Fibroblast of skin of right quadriceps (primary cell): Measurements from ENCODE around the gene WWOX.

Experiments used
- DNase-seq: peaks from one replicate; pipeline ENCODE4 v3.0.0-alpha.2; 2013

Gene WWOX

GRCh38 chr16:79137426-79137939 lies 1038.0 kb downstream of the WWOX start:
- no peak for DNase-seq

- no peak for DNase-seq
Observed at GRCh38 chr16:79139799-79140198, 1040.3 kb downstream of the WWOX start.

DNA sequence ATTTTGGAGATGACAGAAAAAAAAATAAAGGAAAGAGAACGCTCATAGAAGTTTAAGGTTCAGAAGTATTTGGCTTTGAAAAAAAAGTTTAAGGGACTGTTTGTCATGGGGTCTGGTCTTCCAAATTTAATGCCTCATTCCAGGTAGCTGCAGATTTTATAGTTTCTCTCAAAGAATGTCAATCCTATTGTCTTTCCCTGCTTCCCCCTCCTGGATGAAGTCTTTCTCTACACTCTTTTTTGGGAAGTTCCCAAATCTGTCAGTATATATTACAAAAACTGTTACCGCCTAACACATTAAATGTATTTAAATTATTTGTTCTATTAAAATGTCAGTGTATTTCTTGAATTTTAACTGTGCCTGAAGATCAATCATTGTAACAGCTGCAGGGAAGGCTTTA lies 1043.6 kb downstream of the WWOX start:
- no peak for DNase-seq

GRCh38 chr16:79150151-79150550 lies 1050.7 kb downstream of the WWOX start:
- DNase-seq, result no peak

GRCh38 chr16:79150632-79151310 lies 1051.3 kb downstream of the WWOX start:
- no peak for DNase-seq

DNA sequence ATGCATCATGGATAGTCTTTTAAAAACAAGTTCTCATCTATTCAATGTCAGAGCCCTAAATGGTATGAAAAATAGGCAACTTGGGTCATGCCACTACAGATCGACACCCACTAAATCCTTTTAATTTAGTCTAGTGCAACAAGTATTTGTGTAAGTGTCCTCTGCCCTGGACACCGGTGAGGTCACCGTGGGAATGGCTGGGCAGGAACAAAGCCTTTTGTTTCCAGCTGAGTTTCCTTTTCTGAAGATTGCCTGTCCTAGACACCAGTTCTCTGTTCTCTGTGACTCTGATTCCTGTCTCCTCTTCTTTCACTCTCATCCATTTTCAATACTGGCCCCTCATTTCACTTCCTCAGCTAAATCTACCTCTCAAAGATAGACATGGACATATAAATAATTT lies 1054.6 kb downstream of the WWOX start:
- DNase-seq, result no peak

DNA sequence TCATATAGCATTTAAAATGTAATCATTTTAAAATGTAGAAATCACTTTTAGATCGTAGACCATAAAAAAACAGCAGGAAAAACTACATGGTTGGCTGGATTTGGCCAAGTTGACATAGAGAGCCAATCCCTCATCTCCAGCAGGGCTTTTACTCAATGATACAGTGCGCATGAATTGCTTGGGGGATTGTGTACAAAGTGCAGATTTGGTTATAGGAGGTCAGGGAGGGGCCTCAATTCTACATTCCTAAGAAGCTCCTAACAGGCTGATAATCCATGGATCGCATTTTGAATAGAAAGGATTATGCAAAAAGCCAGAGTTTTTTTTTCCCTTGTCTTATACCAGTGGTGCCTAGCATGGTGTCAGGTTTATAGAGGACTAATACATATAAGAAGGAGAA lies 1056.0 kb downstream of the WWOX start:
- DNase-seq, result no peak

GRCh38 chr16:79155904-79156303 lies 1056.5 kb downstream of the WWOX start:
- DNase-seq, result no peak

GRCh38 chr16:79156761-79157160 lies 1057.3 kb downstream of the WWOX start:
- DNase-seq, result no peak

DNA sequence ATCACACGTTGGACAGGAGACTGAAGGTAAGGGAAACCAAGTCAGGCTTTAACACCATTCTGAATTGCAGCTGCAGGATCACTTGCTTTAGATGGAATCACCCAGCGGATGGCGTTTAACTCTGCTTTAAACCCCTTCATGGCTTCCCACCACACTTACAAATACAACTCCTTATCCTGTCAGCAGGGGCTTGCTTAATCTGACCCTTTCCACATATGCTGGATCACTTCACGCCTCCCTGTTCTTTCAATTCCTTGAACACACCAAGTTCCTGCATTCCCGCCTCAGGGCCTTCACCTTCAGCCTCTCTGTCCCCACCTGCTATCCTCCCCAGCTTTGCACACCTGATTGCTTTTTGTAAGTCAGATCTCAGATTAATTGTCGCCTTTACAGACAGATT lies 1058.9 kb downstream of the WWOX start:
- DNase-seq, result no peak

DNA sequence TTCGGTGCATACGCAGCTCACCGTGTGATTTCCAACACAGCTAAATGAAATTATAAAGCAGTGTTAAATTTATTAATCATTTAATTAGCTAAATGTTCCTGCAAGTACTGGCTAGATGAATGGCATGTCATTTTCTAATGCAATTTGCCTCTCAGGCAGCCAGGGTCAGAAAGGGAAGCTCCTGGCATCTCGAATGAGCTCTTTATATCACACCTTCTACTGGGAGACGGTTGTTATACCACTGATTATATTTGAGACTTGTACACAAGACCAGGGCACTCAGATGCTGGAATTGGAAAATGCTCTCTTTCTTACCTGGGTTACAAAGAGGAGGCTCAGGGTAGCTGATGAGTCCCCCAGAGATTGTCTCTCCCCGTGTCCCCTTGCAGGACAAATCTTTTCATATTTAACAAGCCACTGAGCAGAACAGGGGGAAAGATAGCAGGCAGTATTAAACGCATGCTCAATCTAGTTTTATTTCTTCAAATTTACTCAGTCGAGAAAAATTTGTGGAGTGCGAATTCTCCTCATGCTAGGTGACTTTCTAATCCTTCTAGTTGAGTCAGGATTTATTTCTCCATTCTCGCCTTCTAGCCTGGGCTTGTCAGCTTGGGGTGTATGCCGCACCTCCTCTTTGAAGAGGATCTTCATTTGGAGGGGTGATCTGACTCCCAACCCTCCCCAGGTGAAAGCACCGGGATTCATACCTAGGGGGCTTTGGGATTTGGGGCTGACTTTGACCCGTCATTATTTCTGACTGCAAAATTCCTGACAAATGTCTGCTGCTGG lies 1060.0 kb downstream of the WWOX start:
- no peak for DNase-seq

GRCh38 chr16:79162977-79163376 lies 1063.5 kb downstream of the WWOX start:
- DNase-seq, result no peak

- DNase-seq, result no peak
Observed at GRCh38 chr16:79163691-79164387, 1064.4 kb downstream of the WWOX start.

- DNase-seq, result no peak
Observed at GRCh38 chr16:79164388-79164995, 1065.0 kb downstream of the WWOX start.

- no peak for DNase-seq
Observed at GRCh38 chr16:79165079-79165478, 1065.6 kb downstream of the WWOX start.

GRCh38 chr16:79165506-79165905 lies 1066.1 kb downstream of the WWOX start:
- DNase-seq, result no peak

DNA sequence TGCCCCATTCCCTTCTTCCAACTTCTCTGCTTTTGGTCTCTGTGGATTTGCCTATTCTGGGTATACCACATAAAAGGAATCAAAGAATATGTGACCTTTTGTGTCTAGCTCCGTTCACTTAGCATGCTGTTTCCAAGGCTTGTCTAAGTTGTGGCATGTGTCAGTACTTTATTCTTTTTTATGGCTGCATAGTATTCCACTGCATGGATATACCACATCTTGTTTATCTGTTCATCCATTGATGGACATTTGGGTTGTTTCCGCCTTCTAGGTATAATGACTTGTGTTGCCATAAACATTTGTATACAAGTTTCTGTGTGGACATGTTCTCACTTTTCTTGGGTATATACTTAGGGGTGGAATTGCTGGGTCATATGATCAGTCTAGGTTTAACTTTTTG lies 1068.4 kb downstream of the WWOX start:
- DNase-seq, result no peak

DNA sequence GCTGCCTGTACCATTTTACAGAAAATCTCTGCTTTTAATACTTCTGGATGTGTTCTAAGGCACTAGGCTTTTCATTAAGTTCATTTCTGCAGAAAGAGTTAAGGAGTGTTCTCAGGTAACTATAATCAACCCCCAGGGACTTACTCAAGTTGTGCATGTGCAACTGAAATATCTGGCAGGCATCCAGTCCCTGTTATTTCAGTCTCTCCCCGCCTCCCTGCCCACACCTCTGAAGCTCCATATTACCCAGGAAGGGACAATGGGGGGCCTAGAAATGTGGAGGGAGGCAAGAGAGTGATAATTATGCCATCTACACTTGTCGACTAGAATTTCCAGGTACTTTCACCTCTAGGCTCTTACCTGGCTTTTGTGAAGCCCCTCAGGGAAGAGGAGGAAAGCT lies 1068.9 kb downstream of the WWOX start:
- DNase-seq, result no peak

DNA sequence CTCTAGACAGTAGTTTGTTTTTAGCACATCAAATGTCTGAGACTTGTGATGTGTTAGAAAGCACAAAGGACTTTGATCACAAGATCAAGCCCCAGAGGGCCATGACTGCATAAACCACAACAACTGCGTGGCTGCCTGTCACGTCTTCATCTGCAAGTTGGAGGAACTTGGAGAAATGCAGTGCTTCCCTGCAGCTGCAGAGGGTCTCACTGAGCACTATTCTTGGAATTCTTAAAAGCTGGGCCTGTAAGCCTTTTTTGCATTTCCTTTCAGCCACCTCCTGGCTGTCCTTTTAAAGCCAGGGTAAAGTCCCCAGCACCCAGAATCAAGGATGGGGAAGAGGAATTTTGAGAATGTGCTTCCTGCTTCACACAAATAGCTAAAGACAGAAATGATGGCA lies 1069.8 kb downstream of the WWOX start:
- no peak for DNase-seq

DNA sequence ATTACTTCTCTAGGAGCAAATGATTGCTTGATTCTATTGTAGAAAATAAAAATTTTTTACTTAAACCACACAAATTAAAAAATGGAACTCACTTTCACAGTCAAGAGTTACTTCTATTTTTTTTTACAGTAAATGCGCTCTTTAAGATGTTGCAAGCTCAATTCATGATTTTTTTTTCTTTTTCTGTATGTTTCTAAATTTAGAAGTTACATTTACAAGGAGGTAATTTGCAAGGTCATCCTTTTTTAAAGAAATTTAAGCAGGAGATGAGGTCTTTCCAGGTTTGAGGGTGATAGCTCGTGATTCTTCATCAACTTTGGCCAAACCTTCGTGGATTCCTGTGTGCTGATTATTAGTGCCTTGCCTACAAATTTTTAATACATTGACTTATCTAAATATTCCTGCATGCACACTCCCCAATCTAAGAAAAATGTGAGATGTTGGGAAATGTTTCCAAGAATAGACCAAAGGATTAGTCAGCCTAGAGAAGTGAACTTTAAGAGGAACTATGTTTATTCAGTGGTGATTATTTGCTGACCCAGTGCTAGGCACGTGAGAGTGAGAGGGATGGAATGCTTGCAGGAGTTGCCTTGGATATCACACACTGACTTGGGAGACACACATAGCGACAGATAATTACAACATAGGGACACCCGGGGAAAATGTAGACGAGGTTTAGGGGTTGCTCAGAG lies 1071.2 kb downstream of the WWOX start:
- peak; percentile 10 for DNase-seq

DNA sequence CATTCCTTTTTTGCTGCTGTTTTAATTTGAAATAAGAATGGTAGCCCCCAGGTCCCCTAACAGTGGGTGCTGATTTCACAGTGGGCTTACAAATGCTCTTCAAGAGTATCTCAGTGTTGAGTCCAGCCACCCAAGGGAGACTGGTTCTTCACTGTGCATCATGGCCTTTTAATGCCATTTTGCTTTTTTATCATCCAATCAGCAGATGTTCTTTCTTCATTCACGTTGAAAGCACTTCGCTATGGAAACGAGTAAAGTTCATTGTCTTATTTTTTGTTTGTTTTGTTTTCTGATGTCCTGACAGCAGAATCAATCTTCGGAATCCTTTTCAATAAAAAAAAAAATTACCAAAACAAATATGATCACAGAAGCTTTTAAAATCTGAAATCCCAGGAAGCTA lies 1072.0 kb downstream of the WWOX start:
- DNase-seq, result no peak

- DNase-seq, result no peak
Observed at GRCh38 chr16:79171931-79172705, 1072.7 kb downstream of the WWOX start.
